NCI-H1694 (cell line): ENCODE data around the gene MAD1L1.

Experiments used
- DNase-seq: peaks from one replicate; lab custom pipeline; 2025; lab: John Stamatoyannopoulos, UW

MAD1L1 gene

DNA sequence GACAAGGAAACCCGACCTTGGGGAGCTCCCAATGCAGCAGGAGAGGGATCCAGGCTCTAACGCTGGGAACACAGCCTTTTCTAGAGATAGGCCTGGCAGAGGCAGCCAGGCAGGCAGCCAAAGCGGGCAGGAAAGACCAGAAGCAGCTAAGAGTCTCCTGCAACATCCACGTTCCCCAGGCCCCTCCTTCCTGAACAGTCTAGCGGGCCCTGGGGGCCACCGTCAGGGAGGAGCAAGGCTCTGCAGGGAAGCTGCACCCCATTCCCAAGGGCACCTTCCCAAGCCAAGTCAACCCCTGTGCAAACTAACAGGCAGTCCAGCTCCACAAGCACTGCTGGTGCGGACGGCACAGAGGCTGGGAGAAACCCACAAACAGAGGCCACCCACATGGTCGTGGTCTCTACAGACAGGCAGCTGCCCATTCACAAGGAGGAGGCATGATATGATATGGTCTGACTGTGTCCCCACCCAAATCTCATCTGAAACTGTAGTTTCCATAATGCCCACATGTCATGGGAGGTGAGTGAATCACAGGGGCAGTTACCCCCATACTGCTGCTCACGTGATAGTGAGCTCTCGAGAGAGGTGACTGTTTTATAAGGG is 115.7 kb downstream of the MAD1L1 start:
- peak; percentile 33 for DNase-seq

DNA sequence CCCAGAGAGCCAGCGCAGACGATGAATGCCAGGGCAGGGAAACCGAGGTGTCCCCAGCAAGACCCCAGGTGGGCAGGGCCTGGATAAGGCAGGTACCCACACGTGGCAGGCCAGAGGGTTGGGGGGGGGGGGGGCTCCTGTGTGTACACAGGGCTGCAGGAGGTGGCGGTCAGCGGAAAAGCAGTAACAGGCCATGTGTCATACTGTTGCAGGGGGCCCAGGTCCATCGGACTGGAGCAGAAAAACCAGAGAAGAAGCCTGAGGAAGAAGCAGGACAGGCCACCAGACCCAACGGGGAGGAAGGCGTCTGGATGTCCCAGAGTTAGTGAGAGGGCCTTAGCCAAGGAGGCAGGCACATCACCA is 116.3 kb downstream of the MAD1L1 start:
- DNase-seq: no peak

DNA sequence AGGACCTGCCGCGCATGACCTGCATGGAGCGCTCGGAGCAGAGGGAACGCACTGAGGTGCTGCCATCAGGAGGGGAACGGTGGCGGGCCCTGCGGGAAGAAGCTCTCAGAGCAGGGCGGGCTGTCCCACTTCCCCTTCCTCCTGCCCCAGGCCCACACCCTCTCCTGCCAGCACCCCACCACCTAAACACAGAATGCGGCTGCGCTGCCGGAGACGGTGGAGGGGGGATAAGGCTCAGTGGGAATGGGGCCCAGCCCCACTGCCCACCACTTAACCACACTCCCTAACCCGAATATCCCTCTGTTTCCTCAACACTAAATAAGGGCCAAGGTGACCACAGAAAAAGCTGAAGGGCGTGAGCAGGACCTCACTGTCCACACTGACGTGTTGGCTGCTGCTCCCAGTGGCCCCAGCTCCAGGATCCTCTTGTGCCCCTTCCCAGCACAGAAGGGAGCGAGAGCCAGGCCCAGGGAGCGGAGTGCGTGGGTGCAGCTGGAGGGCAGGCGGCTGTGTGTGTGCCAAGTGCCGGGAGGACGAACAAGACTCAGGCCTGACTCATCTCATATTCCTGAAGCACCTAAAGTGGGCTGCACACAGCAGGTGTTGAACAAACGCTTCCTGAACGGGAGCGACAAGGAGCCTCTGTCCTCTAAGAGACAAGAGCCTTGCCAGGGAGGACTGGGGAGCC is 116.8 kb downstream of the MAD1L1 start:
- DNase-seq: no peak

DNA sequence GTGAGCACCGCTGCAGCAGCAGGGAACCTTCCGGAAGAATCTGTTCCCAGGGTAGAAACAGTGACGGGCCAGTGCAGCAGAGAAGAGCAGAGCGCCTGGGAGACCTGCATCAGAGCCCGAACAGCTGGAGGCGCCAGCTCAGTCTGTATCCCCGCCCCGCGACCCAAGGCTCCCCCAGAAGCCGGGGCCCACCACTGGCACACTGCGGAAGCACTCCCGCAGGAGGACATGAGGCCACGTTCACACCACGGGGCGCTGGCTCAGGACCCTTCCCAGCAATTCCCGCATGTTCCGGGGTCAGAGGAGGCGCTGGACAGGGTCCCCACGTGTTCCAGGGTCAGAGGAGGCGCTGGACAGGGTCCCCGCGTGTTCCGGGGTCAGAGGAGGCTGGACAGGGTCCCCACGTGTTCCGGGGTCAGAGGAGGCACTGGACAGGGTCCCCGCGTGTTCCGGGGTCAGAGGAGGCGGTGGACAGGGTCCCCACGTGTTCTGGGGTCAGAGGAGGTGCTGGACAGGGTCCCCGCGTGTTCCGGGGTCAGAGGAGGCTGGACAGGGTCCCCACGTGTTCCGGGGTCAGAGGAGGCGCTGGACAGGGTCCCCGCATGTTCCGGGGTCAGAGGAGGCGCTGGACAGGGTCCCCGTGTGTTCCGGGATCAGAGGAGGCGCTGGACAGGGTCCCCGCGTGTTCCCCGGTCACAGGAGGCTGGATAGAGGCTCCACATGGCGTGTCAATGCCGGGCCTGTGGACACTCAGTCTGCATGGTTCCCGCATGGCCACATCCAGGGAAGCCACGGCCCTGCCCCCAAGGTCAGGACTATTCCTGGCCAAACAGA is 117.6 kb downstream of the MAD1L1 start:
- no peak for DNase-seq

DNA sequence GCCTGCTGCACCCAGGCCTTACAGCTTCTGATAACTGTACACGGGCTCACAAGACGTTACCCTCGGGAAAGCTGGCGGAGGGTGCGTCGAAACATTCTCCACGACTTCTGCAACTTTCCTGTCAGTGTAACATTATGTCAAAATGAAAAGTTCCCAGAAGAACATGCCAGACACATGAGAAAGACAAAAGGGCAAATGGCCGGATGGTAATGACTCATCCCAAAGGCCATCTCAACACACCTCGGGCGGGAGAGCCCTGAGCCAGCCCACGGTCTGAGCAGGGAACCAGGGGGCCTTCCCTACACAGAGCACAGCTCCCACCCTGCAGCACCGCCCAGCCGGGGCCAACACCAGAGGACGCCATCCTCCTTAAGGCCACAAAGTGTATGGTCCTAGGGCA is 118.7 kb downstream of the MAD1L1 start:
- DNase-seq: no peak

DNA sequence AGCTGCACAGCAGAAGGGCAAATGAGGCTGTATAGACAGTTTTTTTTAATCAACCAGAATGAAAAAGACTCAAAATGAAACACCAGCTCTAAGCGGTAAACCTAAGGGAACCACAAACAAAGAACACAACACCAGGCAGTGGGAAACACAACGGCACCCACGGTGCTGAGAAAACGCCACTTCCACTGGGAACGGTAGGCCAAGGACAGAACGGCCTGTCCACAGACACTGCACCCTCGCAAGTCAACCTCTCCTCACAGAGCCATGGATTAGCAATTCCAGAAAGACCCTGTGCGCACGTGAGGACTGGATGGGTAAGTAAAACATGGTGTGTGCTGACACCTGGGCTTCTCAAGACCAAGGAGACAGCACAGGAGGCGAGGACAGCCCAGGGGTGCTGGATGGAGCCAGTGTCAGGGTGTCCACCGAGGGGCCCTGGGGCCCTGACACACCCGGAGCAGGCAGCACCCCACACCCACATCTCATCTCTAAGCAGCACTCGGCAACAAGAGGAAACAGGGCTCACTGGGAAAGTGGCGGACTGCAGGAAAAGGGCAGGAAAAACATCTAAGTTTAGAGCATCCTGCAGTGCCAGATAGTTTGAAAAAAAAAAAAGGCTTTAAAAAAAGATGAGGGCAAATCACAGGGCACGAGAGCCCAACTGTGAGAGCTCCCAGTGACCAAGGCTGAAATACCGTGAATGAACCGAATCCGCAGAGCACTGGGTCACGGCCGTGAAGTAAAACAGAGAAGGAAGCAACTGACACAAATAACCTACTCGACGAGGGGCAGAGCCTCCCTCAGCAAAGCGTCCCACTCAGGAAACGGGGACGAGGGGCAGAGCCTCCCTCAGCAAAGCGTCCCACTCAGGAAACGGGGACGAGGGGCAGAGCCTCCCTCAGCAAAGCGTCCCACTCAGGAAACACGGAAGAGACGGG is 120.2 kb downstream of the MAD1L1 start:
- no peak for DNase-seq

DNA sequence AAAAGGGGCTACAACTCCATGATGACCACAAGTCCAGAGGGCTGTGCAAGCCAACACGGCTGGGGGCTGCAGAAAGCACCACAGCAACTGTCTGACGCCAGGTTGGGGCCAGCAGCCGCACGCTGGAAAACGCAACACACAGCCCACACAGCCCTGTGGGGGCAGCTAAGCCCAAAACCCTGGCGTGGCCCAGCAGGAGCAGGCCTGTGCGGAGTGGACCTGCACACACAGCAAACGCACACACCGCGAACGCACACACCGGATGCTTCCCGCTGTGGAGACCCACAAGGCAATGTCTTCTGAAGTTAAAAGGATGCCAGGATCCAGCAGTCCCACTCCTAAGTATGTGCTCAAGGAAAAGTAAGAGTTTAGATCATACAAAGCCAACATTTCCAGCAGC is 121.2 kb downstream of the MAD1L1 start:
- DNase-seq: no peak

DNA sequence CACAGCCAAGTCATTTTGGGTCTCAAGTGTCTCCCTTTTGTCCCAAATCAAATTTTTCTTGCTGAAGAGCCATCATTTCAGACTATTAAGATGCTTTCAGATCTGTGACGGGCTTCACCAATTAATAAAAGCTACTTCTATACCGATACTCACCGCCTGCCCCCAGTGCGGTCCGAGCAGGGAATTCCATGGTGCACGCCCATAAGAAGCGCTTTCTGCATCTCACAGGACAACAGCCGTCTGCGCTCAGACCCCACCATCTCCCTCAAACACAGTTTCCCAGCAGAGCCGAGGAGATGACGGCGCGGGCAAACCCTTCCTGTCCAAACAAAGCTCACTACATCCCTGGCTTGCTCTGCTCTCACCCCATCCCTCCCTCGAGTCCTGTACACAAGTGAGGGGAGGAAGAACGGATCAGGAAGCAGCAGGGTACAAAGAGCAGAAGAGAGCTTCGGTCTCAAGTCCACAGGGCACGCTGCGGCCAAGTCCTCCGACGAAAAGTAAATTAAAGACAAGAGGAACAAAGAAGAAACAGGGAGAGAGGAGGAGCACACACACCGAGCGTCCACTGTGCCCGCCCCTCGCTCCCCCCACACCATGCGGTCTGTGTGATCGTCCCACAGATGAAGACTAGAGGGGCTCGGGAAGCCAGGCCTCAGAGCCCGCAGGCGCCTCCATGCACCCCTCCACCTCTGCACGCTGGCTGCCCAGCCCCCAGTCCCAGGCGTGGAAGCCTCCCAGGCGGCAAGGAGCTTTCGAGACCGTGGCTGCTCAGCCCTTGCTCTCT is 121.9 kb downstream of the MAD1L1 start:
- DNase-seq: no peak

DNA sequence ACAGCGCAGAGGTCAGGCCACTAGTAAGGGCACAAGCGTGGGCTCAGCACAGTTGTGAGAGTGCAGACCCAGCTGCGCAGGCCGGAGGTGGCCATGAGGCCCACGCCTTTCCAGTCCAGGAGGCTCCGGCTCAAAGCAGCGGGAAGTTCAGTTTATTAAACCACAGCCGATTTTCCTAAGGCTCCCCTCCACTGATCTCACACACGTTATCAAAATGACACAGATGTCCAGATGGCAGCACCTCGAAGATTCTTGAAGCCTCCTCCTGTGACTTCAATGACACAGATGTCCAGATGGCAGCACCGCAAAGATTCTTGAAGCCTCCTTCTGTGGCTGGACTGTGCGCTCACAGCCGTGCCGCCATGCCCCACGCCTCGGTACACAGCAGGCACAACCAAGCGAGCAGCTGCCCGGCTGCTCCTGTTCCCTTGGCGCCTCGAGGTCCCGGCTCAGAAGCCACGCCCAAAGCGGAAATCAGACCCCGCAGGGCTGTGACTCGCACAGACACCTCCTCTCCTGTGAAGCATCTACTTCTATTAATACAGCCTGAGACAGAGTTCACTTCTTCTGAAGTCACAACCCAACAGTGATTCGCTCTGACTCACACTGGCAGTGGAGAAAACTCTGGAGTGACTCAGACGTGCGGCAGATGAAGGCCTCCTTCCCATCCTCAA is 122.7 kb downstream of the MAD1L1 start:
- no peak for DNase-seq

DNA sequence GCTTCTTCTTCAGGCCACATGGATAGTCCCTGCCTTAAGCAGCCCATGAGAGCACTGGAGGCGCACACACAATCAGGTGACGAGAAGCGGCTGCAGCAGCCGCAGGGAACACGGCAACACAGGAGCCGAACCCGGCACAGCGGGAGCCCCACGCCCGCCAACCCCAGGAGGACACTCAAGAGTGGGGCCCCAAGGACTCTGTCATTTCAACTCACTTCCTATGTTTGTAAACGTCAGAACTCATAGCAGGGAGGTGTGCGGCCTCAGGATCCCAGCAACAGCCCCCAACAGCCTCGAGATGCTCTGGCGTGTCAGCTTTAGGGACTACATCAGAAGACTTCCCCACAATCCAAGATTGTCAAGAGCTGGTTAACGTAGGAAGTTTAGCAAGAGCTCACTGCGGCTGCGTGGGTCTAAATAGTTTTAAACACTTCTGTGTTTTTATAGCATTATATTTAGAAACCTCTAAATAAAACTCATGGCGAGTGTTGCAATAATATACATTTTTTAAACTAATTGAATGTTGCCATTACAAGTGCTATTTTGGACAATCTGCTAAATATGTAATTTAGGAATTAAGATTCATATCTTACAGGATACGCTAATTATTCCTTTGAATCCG is 123.4 kb downstream of the MAD1L1 start:
- no peak for DNase-seq

DNA sequence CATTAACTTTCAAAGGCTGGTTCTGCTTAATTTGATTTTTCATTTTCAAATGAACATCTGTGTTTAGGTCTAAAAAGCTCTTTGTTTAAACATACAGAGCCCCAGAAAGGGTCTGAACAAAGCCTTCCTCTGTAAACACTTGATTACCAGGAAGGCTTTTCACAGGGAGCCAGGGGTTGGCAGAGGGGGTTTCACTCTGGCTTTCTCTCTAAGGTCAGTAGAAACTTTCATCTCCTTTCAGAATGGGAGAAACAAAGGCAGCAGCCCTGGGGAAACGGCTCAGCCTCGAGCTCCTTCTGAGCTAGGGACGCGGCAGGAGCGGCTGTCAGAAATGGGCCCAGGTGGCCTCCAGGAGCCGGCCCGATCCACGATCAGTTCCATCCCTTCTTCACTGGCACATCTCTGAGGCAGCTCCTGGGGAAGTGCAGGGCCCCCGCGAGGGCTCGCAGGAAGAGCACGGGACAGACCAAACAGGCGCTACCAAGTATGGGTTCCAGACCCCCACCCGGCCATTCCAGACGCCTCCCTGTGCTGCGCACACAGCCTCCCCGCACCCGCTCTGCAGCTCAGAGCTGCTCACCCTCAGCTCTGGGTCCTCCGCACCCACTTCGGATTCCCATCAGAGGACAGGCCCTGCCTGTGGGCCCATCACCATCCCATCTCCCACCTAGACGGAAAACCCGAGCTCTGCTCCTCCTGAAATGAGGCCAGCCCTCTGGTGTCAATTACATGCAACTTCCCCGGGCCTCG is 124.1 kb downstream of the MAD1L1 start:
- DNase-seq: no peak

DNA sequence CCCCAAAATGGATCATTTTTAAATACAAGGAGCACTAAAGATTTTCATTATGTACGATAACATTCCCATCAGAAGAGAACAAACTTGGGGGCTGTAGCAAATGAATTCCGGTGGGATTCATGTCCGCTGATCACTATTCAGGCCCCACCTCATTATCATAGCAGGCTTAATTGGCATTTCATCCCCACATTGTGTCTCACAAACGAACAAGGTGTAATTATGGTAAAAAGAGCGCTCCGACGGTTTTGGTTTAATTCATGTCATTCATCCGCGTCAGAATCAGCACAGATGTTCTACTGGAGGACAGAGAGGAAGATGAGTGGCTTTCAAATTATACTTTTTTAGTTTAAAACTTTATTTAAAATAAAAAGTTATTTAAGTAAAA is 124.7 kb downstream of the MAD1L1 start:
- DNase-seq: no peak

DNA sequence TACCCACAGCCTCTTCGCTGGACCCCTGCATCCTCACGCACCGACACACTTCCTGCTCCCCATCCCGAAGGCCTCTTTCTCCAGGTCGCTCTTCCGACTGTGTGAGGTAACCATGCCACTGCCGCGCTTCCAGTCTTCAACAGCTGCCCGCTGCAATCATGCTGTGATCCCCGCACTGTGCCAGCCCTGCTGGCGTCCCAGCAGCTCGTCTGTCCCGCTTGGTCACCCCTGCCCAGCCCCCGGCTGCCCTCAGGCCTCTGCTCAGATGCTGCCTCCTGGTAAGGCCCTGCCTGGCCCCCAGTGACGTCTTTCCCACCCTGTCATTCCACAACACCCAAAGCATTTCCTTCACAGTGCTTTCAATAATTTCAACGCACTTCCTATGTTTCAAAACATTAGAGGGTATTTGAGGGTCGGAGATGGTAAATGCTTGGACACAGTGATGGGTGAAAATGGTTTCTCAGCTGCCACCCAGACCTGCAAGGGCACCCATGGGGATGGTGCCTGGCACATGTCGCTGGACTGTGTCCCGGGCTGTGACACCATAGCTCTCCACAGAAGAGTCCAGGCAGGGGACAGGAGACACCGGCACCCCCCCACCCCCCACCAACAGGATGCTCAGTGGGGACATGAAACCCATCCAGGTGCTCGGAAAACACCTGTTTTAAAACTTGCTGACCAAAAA is 125.2 kb downstream of the MAD1L1 start:
- no peak for DNase-seq

DNA sequence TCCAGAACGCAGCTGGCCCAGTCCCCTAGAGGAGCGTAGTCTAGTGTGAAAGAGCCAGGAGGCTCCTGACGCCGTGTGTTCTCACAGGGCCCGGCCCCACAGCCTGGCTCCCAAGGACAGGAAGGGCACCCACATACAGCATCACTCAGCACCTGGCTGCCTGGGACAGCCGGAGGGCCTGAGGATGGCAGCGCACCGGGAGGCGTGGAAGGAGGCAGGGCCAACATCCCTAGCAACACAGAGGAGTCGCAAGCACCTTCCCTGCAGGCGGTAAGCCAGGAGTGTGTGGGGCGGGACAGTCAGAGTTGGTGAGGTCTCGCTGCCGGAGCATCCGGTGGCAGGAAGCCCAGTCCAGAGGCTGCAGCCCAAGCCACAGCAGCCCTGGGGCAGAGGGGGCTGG is 125.8 kb downstream of the MAD1L1 start:
- no peak for DNase-seq

DNA sequence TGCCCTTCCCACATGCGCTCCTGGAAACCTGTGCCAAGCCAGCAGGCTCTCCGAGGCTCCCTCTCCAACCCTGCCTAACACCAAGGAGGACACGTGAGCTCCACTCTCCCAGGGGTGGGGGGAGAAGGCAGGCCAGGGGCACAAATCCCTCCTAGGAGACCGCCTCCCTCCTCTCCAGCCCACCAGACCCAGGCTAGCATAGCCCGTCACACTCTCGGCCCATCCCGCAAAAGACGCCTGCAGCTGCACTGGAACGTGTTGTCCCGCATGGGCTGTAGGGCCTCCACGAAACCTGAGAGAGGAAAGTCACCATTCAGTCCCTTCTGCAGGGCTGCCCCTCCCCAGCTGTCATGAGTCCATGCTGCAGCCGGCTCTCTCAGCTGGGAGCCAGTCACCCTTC is 126.3 kb downstream of the MAD1L1 start:
- DNase-seq: no peak

DNA sequence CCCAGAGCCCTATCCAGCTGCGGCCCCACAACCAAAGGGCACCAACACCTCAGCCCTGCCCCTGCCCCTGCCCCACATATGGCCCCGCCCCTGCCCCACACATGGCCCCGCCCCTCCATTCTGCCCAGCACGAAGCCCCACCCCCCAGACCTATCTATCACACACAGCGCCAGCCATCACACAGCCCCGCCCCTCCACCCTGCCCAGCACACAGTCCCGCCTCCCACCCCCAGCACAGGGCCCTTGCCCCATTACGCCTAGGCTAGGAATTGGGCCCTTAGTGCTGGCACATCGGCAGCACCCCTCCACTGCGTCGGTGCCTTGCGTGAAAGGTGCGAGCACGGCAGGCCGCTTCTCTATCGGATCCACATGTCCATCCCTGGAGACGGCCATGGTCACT is 126.8 kb downstream of the MAD1L1 start:
- DNase-seq: no peak

DNA sequence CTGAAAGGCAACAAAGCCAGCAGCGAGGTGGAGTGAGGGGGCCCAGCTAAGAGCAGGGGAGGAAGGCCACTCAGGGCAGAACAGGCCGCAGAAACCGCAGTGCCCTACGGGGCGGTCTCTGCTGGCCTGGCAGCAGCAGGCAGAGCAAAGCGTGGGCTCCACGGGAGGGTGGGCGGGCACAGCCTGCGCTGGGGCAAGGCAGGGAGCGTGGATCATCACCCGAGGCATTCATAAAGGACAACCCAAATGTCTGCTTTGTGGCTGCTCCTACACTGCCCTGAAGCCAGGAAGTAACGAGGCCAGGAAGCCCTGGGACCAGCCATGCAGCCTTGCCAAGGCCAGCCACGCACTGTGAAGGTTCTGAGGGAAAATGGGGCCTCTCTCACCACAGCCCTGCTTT is 127.5 kb downstream of the MAD1L1 start:
- no peak for DNase-seq

DNA sequence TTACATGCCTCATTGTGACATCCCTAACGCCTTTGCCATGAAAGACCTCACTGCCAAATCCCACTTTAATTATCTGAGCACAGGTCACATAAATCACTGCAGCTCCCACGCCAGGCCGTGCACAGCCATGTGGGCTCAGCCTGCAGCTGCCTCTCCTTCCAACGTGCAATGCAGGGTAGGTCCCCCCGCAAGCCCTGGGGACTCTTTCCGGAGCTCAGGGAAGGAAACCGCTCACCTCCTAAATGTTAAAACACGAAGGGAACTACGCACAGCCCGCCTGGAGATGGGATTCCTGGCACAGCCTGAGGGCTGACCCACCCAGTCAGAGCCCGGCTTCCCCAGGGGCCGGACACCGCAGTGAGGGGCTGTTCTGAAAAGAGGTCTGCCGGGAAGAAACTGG is 128.0 kb downstream of the MAD1L1 start:
- no peak for DNase-seq

DNA sequence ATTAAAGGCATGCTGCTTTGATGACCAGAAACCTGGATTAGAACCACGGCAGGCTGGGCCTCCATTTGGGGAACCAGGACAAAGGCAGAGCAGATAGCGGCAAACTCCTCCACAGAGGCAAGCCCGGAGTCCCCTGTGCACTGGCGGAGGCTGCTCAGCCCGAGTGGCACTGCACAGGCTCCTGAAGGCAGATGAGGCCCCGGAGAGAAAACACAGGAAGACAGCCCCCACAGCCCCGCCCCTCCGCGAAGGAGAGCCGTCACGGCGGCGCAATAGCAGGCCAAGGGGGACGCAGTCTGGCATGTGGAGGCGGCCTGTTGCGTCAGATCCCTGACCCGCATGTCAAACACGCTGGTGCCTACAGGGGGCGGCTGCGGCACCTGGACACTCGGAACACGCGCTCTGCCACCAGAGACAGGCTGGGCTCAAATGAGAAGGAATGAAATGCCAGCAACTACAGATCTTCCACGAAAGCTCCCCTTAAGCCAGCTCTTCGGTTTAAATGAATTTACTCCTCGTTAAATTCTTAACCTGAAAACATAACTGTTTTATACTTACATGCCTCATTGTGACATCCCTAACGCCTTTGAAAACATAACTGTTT is 128.5 kb downstream of the MAD1L1 start:
- DNase-seq: no peak
